ENCODE measurements around the gene AVL9. TPM values are rescaled to one million over a fixed set of nuclear protein-coding genes. Genes with fewer than 3 reads are reported as not detected.
"Not testable (repeated sequence)": the region's sequence is repeated elsewhere in the genome, so short reads cannot be mapped to it uniquely, and the experiment has no call there.

AVL9 gene
- total and polyA plus RNA-seq, 2 of the 4 experiments (the other 2 are of a cell fraction) = 13.1 to 21.7 TPM

- H3K56ac ChIP-seq (ENCODE audit: extremely low read depth, insufficient read depth, low read length); H3K9ac ChIP-seq (ENCODE audit: low read depth, low read length); H3K4me2 ChIP-seq (ENCODE audit: low read depth, low read length); ATAC-seq (ENCODE audit: low read depth); H2BK120ac ChIP-seq (ENCODE audit: low read depth, low read length); H2BK15ac ChIP-seq (ENCODE audit: low read depth, low read length); H3K18ac ChIP-seq (ENCODE audit: low read depth, low read length); H3K4me3 ChIP-seq (ENCODE audit: insufficient read depth, low read depth, low read length); H3K4ac ChIP-seq (ENCODE audit: low read depth, low read length); H2AK9ac ChIP-seq (replicated peaks; ENCODE audit: low read depth, low read length, poor library complexity); H3K23ac ChIP-seq (ENCODE audit: low read depth, low read length); H3K4me1 ChIP-seq (ENCODE audit: control insufficient read depth, insufficient read depth, low read length); H2BK20ac ChIP-seq (ENCODE audit: low read depth, low read length); H3K9me3 ChIP-seq (ENCODE audit: control insufficient read depth, insufficient read depth, low read length); H3K9me1 ChIP-seq (ENCODE audit: insufficient read depth, low read length); BruUV-seq (replicated peaks); H3K27me3 ChIP-seq (ENCODE audit: control insufficient read depth, insufficient read depth, low read length); H2AFZ ChIP-seq (replicated peaks; ENCODE audit: low read length, poor library complexity); DNase-seq; H4K91ac ChIP-seq (ENCODE audit: insufficient read depth, low read depth, low read length); H3K14ac ChIP-seq (replicated peaks; ENCODE audit: low read depth, low read length); H3K27ac ChIP-seq (ENCODE audit: insufficient read depth, low read length); H4K8ac ChIP-seq (ENCODE audit: low read depth in 2 of 2, low read length in 2 of 2); H2BK5ac ChIP-seq (ENCODE audit: low read depth, low read length, poor library complexity, severe bottlenecking); CTCF ChIA-PET; in situ Hi-C loops (cut with MboI; ENCODE audit: low sequenced_read_pairs); H4K5ac ChIP-seq (ENCODE audit: low read depth, low read length); dilution Hi-C loops (cut with HindIII; ENCODE audit: low sequenced_read_pairs, unreplicated experiment); H3K36me3 ChIP-seq (ENCODE audit: control insufficient read depth, insufficient read depth, low read length); H2AK5ac ChIP-seq (ENCODE audit: low read depth, low read length): not testable (repeated sequence)
- peaks cover 6 to 35% of the 10 kb centered on the region in 2 experiments for H3K79me1 ChIP-seq (ENCODE audit: low read depth in 1 of 2, low read length in 2 of 2)
- WGBS, 2 experiments (ENCODE audit: extremely low coverage in 2 of 2, insufficient read length in 1 of 2) = no CpG with 5 or more reads among the region's 2 CpGs
- POLR2A ChIA-PET (ENCODE audit: unreplicated experiment) = interaction anchor here (0.7 kb wide), 1 partner anchor 392 kb away, joined by 6 read pairs; no protein-coding TSS in a partner anchor
- intact Hi-C loops (cut with micrococcal nuclease) = loop anchor here (5.0 kb wide), 1 partner anchor 173 kb away; no protein-coding TSS in a partner anchor
- peaks cover 30% of the 10 kb centered on the region for H4K20me1 ChIP-seq (ENCODE audit: insufficient read depth, low read length)
These were observed 4.5 kb downstream of the AVL9 start for GRCh38 chr7:32499755-32500154.

DNA sequence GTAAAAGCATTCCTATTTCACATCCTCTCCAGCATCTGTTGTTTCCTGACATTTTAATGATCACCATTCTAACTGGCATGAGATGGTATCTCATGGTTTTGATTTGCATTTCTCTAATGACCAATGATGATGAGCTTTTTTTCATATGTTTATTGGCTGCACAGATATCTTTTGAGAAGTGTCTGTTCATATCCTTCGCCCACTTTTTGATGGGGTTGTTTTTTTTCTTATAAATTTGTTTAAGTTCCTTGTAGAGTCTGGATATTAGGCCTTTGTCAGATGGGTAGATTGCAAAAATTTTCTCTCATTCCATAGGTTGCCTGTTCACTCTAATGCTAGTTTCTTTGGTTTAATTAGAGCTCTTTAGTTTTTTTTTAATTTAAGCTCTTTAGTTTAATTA is 4.9 kb downstream of the AVL9 start:
- H3K4me2 ChIP-seq (ENCODE audit: low read depth, low read length); H3K4me1 ChIP-seq (ENCODE audit: control insufficient read depth, insufficient read depth, low read length); H3K27ac ChIP-seq (ENCODE audit: insufficient read depth, low read length); H3K4me3 ChIP-seq (ENCODE audit: insufficient read depth, low read depth, low read length); H3K9me1 ChIP-seq (ENCODE audit: insufficient read depth, low read length); H3K56ac ChIP-seq (ENCODE audit: extremely low read depth, insufficient read depth, low read length); H3K36me3 ChIP-seq (ENCODE audit: control insufficient read depth, insufficient read depth, low read length); H4K91ac ChIP-seq (ENCODE audit: insufficient read depth, low read depth, low read length); H2AK9ac ChIP-seq (replicated peaks; ENCODE audit: low read depth, low read length, poor library complexity); H3K18ac ChIP-seq (ENCODE audit: low read depth, low read length); H2BK120ac ChIP-seq (ENCODE audit: low read depth, low read length); H3K9ac ChIP-seq (ENCODE audit: low read depth, low read length); ATAC-seq (ENCODE audit: low read depth); H3K27me3 ChIP-seq (ENCODE audit: control insufficient read depth, insufficient read depth, low read length); H3K14ac ChIP-seq (replicated peaks; ENCODE audit: low read depth, low read length); dilution Hi-C loops (cut with HindIII; ENCODE audit: low sequenced_read_pairs, unreplicated experiment); POLR2A ChIA-PET (ENCODE audit: unreplicated experiment); H2BK20ac ChIP-seq (ENCODE audit: low read depth, low read length); BruUV-seq (replicated peaks); H2AFZ ChIP-seq (replicated peaks; ENCODE audit: low read length, poor library complexity); H3K4ac ChIP-seq (ENCODE audit: low read depth, low read length); H4K5ac ChIP-seq (ENCODE audit: low read depth, low read length); H4K8ac ChIP-seq (ENCODE audit: low read depth in 2 of 2, low read length in 2 of 2); H2BK5ac ChIP-seq (ENCODE audit: low read depth, low read length, poor library complexity, severe bottlenecking); H3K9me3 ChIP-seq (ENCODE audit: control insufficient read depth, insufficient read depth, low read length); H3K23ac ChIP-seq (ENCODE audit: low read depth, low read length); DNase-seq; CTCF ChIA-PET; in situ Hi-C loops (cut with MboI; ENCODE audit: low sequenced_read_pairs); H2AK5ac ChIP-seq (ENCODE audit: low read depth, low read length); H2BK15ac ChIP-seq (ENCODE audit: low read depth, low read length); intact Hi-C loops (cut with micrococcal nuclease): not testable (repeated sequence)
- no CpG with 5 or more reads among the region's 1 CpG for WGBS, 2 experiments (ENCODE audit: extremely low coverage in 2 of 2, insufficient read length in 1 of 2)
- peaks cover 3 to 35% of the 10 kb centered on the region in 2 experiments; a peak in 3 of 4 replicates for H3K79me1 ChIP-seq (ENCODE audit: low read depth in 1 of 2, low read length in 2 of 2)
- H4K20me1 ChIP-seq (ENCODE audit: insufficient read depth, low read length) = peaks cover 30% of the 10 kb centered on the region

Data from IMR-90 (cell line).